CD14-positive monocyte (primary cell): ENCODE data around the gene HEXA. TPM values are rescaled to one million over a fixed set of nuclear protein-coding genes. Genes with fewer than 3 reads are reported as not detected.

Experiments
- DNase-seq, 3 donors: peaks; one replicate each; pipeline ENCODE4 v3.0.0-alpha.2; 2011 to 2022
- H2AFZ ChIP-seq: 2 replicates; pipeline ENCODE4 v1.6.0; 2012; ENCODE audit warnings: mild to moderate bottlenecking, low read depth, low read length, inconsistent platforms; ENCODE audit not compliant: insufficient read depth, poor library complexity, severe bottlenecking
- H3K27ac ChIP-seq, 2 donors: 1 replicate in 1 of 2; 2 replicates in 1 of 2; pipeline ENCODE4 v1.5.1; 2012 to 2013; ENCODE audit warnings: low read length in 2 of 2, control low read depth in 1 of 2, inconsistent platforms in 1 of 2, low read depth in 1 of 2, mild to moderate bottlenecking in 1 of 2
- H3K27me3 ChIP-seq, 2 donors: one replicate each; pipeline versions ENCODE4 v1.6.0 to v1.6.1; 2011 to 2013; ENCODE audit warnings: low read length in 2 of 2; ENCODE audit not compliant: control insufficient read depth in 2 of 2, insufficient read depth in 2 of 2
- H3K36me3 ChIP-seq, 2 donors: replicated peaks in 1 of 2; 1 replicate in 1 of 2; 2 replicates in 1 of 2; pipeline versions ENCODE4 v1.5.1 to v1.6.1; 2012 to 2013; ENCODE audit warnings: low read length in 2 of 2, control low read depth in 1 of 2, inconsistent platforms in 1 of 2, mild to moderate bottlenecking in 1 of 2; ENCODE audit not compliant: insufficient read depth in 2 of 2, control insufficient read depth in 1 of 2
- H3K4me1 ChIP-seq, 2 donors: 1 replicate in 1 of 2; 2 replicates in 1 of 2; pipeline versions ENCODE4 v1.5.1 to v1.6.1; 2012 to 2013; ENCODE audit warnings: low read length in 2 of 2, control low read depth in 1 of 2, inconsistent platforms in 1 of 2, mild to moderate bottlenecking in 1 of 2, moderate library complexity in 1 of 2; ENCODE audit not compliant: insufficient read depth in 2 of 2, control insufficient read depth in 1 of 2
- H3K4me2 ChIP-seq: replicated peaks from 2 replicates; pipeline ENCODE3; 2012; ENCODE audit warnings: low read length, moderate library complexity, mild to moderate bottlenecking; ENCODE audit not compliant: poor library complexity, severe bottlenecking; ENCODE audit errors: extremely low read depth
- H3K4me3 ChIP-seq, 3 experiments: fragments of 200-600 bp in 1 of 3; sonication (generic) in 1 of 3; replicated peaks in 1 of 3; 1 replicate in 2 of 3; 2 replicates in 1 of 3; pipeline ENCODE4 v1.5.1; 2011 to 2013; ENCODE audit warnings: low read length in 3 of 3, mild to moderate bottlenecking in 3 of 3, control low read depth in 2 of 3, low read depth in 2 of 3, inconsistent platforms in 1 of 3, moderate library complexity in 1 of 3
- H3K79me2 ChIP-seq: 2 replicates; pipeline ENCODE4 v1.6.0; 2012; ENCODE audit warnings: mild to moderate bottlenecking, control low read depth, inconsistent platforms, low read length, moderate library complexity; ENCODE audit not compliant: insufficient read depth
- H3K9ac ChIP-seq: 2 replicates; pipeline ENCODE4 v1.6.0; 2017; ENCODE audit warnings: low read length, mild to moderate bottlenecking; ENCODE audit not compliant: insufficient read depth, poor library complexity, severe bottlenecking
- H3K9me3 ChIP-seq, 2 donors: replicated peaks in 1 of 2; 1 replicate in 1 of 2; 2 replicates in 1 of 2; pipeline versions ENCODE4 v1.5.1 to v1.6.1; 2012 to 2013; ENCODE audit warnings: low read length in 2 of 2, control low read depth in 1 of 2; ENCODE audit not compliant: control insufficient read depth in 1 of 2, insufficient read depth in 1 of 2
- H4K20me1 ChIP-seq: 2 replicates; pipeline ENCODE4 v1.6.0; 2012; ENCODE audit warnings: mild to moderate bottlenecking, low read length, control low read depth, moderate library complexity; ENCODE audit not compliant: insufficient read depth
- H3K27ac Mint-ChIP-seq, 7 donors: one replicate each; pipeline ENCODE4 v1.8.0; 2020; ENCODE audit warnings: mild to moderate bottlenecking in 7 of 7, mixed read lengths in 7 of 7, moderate library complexity in 6 of 7, inconsistent platforms in 2 of 7
- H3K27me3 Mint-ChIP-seq, 3 donors: one replicate each; pipeline ENCODE4 v1.8.0; 2021 to 2022; ENCODE audit warnings: low read depth in 3 of 3, mild to moderate bottlenecking in 3 of 3, mixed read lengths in 3 of 3, moderate library complexity in 3 of 3, inconsistent platforms in 1 of 3
- H3K36me3 Mint-ChIP-seq, 2 donors: one replicate each; pipeline ENCODE4 v1.8.0; 2020; ENCODE audit warnings: mixed read lengths in 2 of 2, inconsistent platforms in 1 of 2, mild to moderate bottlenecking in 1 of 2
- H3K4me1 Mint-ChIP-seq: one replicate; pipeline ENCODE4 v1.8.0; 2020; ENCODE audit warnings: mild to moderate bottlenecking, mixed read lengths
- H3K4me3 Mint-ChIP-seq, 2 donors: one replicate each; pipeline ENCODE4 v1.8.0; 2020; ENCODE audit warnings: mild to moderate bottlenecking in 2 of 2, mixed read lengths in 2 of 2, moderate library complexity in 1 of 2
- H3K9me3 Mint-ChIP-seq, 7 donors: one replicate each; pipeline ENCODE4 v1.8.0; 2020 to 2022; ENCODE audit warnings: mixed read lengths in 7 of 7, mild to moderate bottlenecking in 6 of 7, moderate library complexity in 6 of 7, inconsistent platforms in 2 of 7
- CTCF ChIP-seq: fragments of 200-600 bp; IDR thresholded peaks from one replicate; pipeline ENCODE4 v1.8.0; 2022; ENCODE audit warnings: antibody characterized with exemption, mild to moderate bottlenecking
- WGBS: methylation state at CpG from one replicate; pipeline ENCODE4 v1.1.5; 2013; ENCODE audit warnings: missing lambda C conversion rate; ENCODE audit not compliant: insufficient coverage; 5-methylcytosine and 5-hydroxymethylcytosine counted together
- intact Hi-C, 2 donors: fragments of 100-400 bp; cut with micrococcal nuclease; formaldehyde crosslinking; loops; one replicate each; pipeline versions ENCODE4 v1.15.0 to v1.15.1; 2023
- polyA plus RNA-seq, 3 donors: library from polyadenylated mRNA; depleted of rRNA in 1 of 3; unstranded in 2 of 3; stranded (reverse) in 1 of 3; fragments of 300-500 nt in 2 of 3; fragments of >200 nt in 1 of 3; fragmentation: Illumina TruSeq in 2 of 3; gene quantifications; 1 replicate in 2 of 3; 2 replicates in 1 of 3; pipeline ENCODE4 v1.2.3, GENCODE V29; 2012 to 2021

The HEXA gene
- polyA plus RNA-seq, 3 donors: 164 to 192 (median 186) TPM

GRCh38 chr15:72318408-72318942, 57.3 kb downstream of the HEXA start:
- H2AFZ ChIP-seq: no peak overlapping the region
- peaks cover 8% of the 10 kb centered on the region in 2 donors for H3K4me1 ChIP-seq
- peaks cover 0 to 11% of the 10 kb centered on the region in 2 donors for H3K27me3 ChIP-seq
- H3K4me3 ChIP-seq: no peak overlapping the region
- intact Hi-C loops: loop anchor here (5.0 to 10.0 kb wide), 5 partner anchors 56 to 356 kb away; partner anchors contain the start of genes HEXA (in 2 of the 2) and ARIH1 (in 1 of the 2)
- H3K27ac Mint-ChIP-seq: peak overlapping the region in 3 of 7 donors; percentile 19 to 72 (median 41)
- H3K4me2 ChIP-seq: no peak overlapping the region
- WGBS: no CpG with 5 or more reads among the region's 2 CpGs
- H3K79me2 ChIP-seq: no peaks in the 10 kb centered on the region
- peaks cover 0 to 8% (median 3%) of the 10 kb centered on the region in 7 donors for H3K9me3 Mint-ChIP-seq
- peaks cover 0 to 5% of the 10 kb centered on the region in 2 donors for H3K36me3 Mint-ChIP-seq
- no peaks in the 10 kb centered on the region for H3K36me3 ChIP-seq
- no peaks in the 10 kb centered on the region for H3K9me3 ChIP-seq
- H3K4me3 Mint-ChIP-seq: peak overlapping the region in 1 of 2 donors; percentile 83
- H3K27ac ChIP-seq: no peak overlapping the region
- peaks cover 10% of the 10 kb centered on the region for H4K20me1 ChIP-seq
- peaks cover 18 to 22% (median 19%) of the 10 kb centered on the region in 3 donors for H3K27me3 Mint-ChIP-seq
- DNase-seq: no peak
- peaks cover 20% of the 10 kb centered on the region for H3K4me1 Mint-ChIP-seq
- TF ChIP-seq CTCF: no peak
- no peak overlapping the region for H3K9ac ChIP-seq

GRCh38 chr15:72315706-72316370, 60.0 kb downstream of the HEXA start:
- peaks cover 0 to 2% of the 10 kb centered on the region in 2 donors for H3K36me3 Mint-ChIP-seq
- Histone ChIP-seq H3K36me3 (no peaks in the 10 kb centered on the region), H3K9me3 (no peaks in the 10 kb centered on the region), H4K20me1 (peaks cover 10% of the 10 kb centered on the region), H2AFZ (no peak overlapping the region), H3K9ac (no peak overlapping the region), H3K27me3 (peaks cover 0 to 11% of the 10 kb centered on the region in 2 donors), H3K27ac (no peak overlapping the region), H3K79me2 (no peaks in the 10 kb centered on the region), H3K4me2 (no peak overlapping the region), H3K4me1 (peaks cover 8% of the 10 kb centered on the region in 2 donors), H3K4me3 (no peak overlapping the region)
- no peak overlapping the region for H3K4me3 Mint-ChIP-seq
- no peak overlapping the region for H3K27ac Mint-ChIP-seq
- H3K27me3 Mint-ChIP-seq: peaks cover 16 to 20% (median 19%) of the 10 kb centered on the region in 3 donors
- peaks cover 18% of the 10 kb centered on the region for H3K4me1 Mint-ChIP-seq
- H3K9me3 Mint-ChIP-seq: peaks cover 0 to 5% (median 2%) of the 10 kb centered on the region in 7 donors
- intact Hi-C loops: loop anchor here (5.0 to 10.0 kb wide), 5 partner anchors 59 to 359 kb away; partner anchors contain the start of genes HEXA (in 2 of the 2) and ARIH1 (in 1 of the 2)
- no peak for TF ChIP-seq CTCF
- no peak for DNase-seq
- no CpG with 5 or more reads among the region's 6 CpGs for WGBS
